GM21529 (cell line): ENCODE data around the gene MRPL27.
"Not testable (repeated sequence)": the region's sequence is repeated elsewhere in the genome, so short reads cannot be mapped to it uniquely, and the experiment has no call there.

Source experiments
- ATAC-seq: cut with Tn5 transposase; IDR thresholded peaks from one replicate; pipeline ENCODE4 v1.9.1; 2021; ENCODE audit not compliant: unreplicated experiment

Gene MRPL27

GRCh38 chr17:50372758-50373556 lies at the start of gene MRPL27, which contains the start of gene EME1:
MRPL27 (minus strand) TSS chr17:50373184; CDS start chr17:50373170, 14 bp downstream.
EME1 (plus strand) TSS chr17:50373229; CDS start chr17:50375209, 1,980 bp downstream.
- ATAC-seq, result peak; percentile 87

GRCh38 chr17:50422738-50423137 lies 49.8 kb upstream of the MRPL27 start:
- no peak for ATAC-seq

- no peak for ATAC-seq
Observed at GRCh38 chr17:50421308-50422051, 48.5 kb upstream of the MRPL27 start.

GRCh38 chr17:50420419-50421112 lies 47.6 kb upstream of the MRPL27 start:
- ATAC-seq, result no peak

GRCh38 chr17:50419577-50419976 lies 46.6 kb upstream of the MRPL27 start:
- not testable (repeated sequence) for ATAC-seq

- no peak for ATAC-seq
Observed at GRCh38 chr17:50414808-50415207, 41.8 kb upstream of the MRPL27 start.

GRCh38 chr17:50412188-50412732 lies 39.3 kb upstream of the MRPL27 start:
- no peak for ATAC-seq

- no peak for ATAC-seq
Observed at GRCh38 chr17:50407921-50408320, 34.9 kb upstream of the MRPL27 start.

- no peak for ATAC-seq
Observed at GRCh38 chr17:50406578-50406977, 33.6 kb upstream of the MRPL27 start.

- not testable (repeated sequence) for ATAC-seq
Observed at GRCh38 chr17:50405351-50405750, 32.4 kb upstream of the MRPL27 start.

GRCh38 chr17:50399591-50399990 lies 26.6 kb upstream of the MRPL27 start:
- not testable (repeated sequence) for ATAC-seq

- not testable (repeated sequence) for ATAC-seq
Observed at GRCh38 chr17:50398672-50399071, 25.7 kb upstream of the MRPL27 start.

- ATAC-seq, result no peak
Observed at GRCh38 chr17:50397919-50398285, 24.9 kb upstream of the MRPL27 start.

GRCh38 chr17:50397111-50397918 lies 24.3 kb upstream of the MRPL27 start, which contains the start of gene LRRC59:
LRRC59 (minus strand) TSS chr17:50397523; CDS start chr17:50397317, 206 bp downstream.
- peak; percentile 95 for ATAC-seq

GRCh38 chr17:50396261-50397110 lies 23.5 kb upstream of the MRPL27 start:
- no peak for ATAC-seq

- ATAC-seq, result no peak
Observed at GRCh38 chr17:50394711-50395110, 21.7 kb upstream of the MRPL27 start.

- ATAC-seq, result no peak
Observed at GRCh38 chr17:50393700-50394099, 20.7 kb upstream of the MRPL27 start.

GRCh38 chr17:50392621-50393020 lies 19.6 kb upstream of the MRPL27 start:
- ATAC-seq, result no peak

- ATAC-seq, result no peak
Observed at GRCh38 chr17:50389534-50389933, 16.6 kb upstream of the MRPL27 start.
